Smooth muscle cell (in vitro differentiated cells): ENCODE results near the gene RNPS1. TPM values are rescaled to one million over a fixed set of nuclear protein-coding genes. Genes with fewer than 3 reads are reported as not detected.
"Not testable (repeated sequence)": the region's sequence is repeated elsewhere in the genome, so short reads cannot be mapped to it uniquely, and the experiment has no call there.

ENCODE experiments used
- DNase-seq: peaks from one replicate; lab custom pipeline; 2025; ENCODE audit not compliant: unreplicated experiment; lab: John Stamatoyannopoulos, UW
- H2AFZ ChIP-seq: fragments of 200-600 bp; sonication (generic); 2 replicates; pipeline ENCODE4 v1.6.0; 2016; ENCODE audit warnings: antibody characterized with exemption, low read depth, mild to moderate bottlenecking
- H3F3A ChIP-seq: fragments of 200-600 bp; sonication (generic); 2 replicates; pipeline ENCODE4 v1.6.0; 2017; ENCODE audit warnings: antibody characterized with exemption, low read depth
- H3K27ac ChIP-seq: fragments of 200-600 bp; sonication (generic); 2 replicates; pipeline ENCODE4 v1.5.1; 2016; ENCODE audit warnings: low read depth, mild to moderate bottlenecking
- H3K27me3 ChIP-seq: fragments of 200-600 bp; sonication (generic); 2 replicates; pipeline ENCODE4 v1.6.1; 2016; ENCODE audit warnings: low read depth, mild to moderate bottlenecking
- H3K36me3 ChIP-seq: fragments of 200-600 bp; sonication (generic); 2 replicates; pipeline ENCODE4 v1.5.1; 2016; ENCODE audit warnings: low read depth
- H3K4me1 ChIP-seq: fragments of 200-600 bp; sonication (generic); 2 replicates; pipeline ENCODE4 v1.5.1; 2016; ENCODE audit warnings: low read depth
- H3K4me2 ChIP-seq: fragments of 200-600 bp; sonication (generic); 2 replicates; pipeline ENCODE4 v1.6.0; 2016; ENCODE audit warnings: mild to moderate bottlenecking
- H3K4me3 ChIP-seq: fragments of 200-600 bp; sonication (generic); 2 replicates; pipeline ENCODE4 v1.5.1; 2016; ENCODE audit warnings: mild to moderate bottlenecking
- H3K79me2 ChIP-seq: fragments of 200-600 bp; sonication (generic); 2 replicates; pipeline ENCODE4 v1.6.0; 2016; ENCODE audit warnings: low read depth, mild to moderate bottlenecking
- H3K9ac ChIP-seq: fragments of 200-600 bp; sonication (generic); 2 replicates; pipeline ENCODE4 v1.6.0; 2016; ENCODE audit warnings: low read depth
- H3K9me3 ChIP-seq: fragments of 200-600 bp; sonication (generic); replicated peaks from 2 replicates; pipeline ENCODE4 v1.5.1; 2016; ENCODE audit warnings: low read depth
- H4K20me1 ChIP-seq: fragments of 200-600 bp; sonication (generic); 2 replicates; pipeline ENCODE4 v1.6.0; 2016; ENCODE audit warnings: low read depth
- WGBS: methylation state at CpG from one replicate; pipeline ENCODE4 v1.1.7; 2016; ENCODE audit warnings: low lambda C conversion rate; 5-methylcytosine and 5-hydroxymethylcytosine counted together
- polyA plus RNA-seq: library from polyadenylated mRNA; unstranded; fragments of >200 nt; fragmentation: Nextera tagmentation; extraction: Ambion mirVana; gene quantifications from 2 replicates; pipeline ENCODE4 v1.2.1, GENCODE V29; 2016
- total RNA-seq: library from RNA; depleted of rRNA; stranded (reverse); fragments of >200 nt; gene quantifications from 2 replicates; pipeline ENCODE4 v1.2.3, GENCODE V29; 2014
- TF ChIP-seq, protein P1 (sequence below): fragments of 200-600 bp; sonication (generic); IDR thresholded peaks from 2 replicates; pipeline ENCODE4 v1.5.1; 2017; ENCODE audit warnings: borderline replicate concordance, mild to moderate bottlenecking, antibody characterized with exemption; ENCODE audit not compliant: insufficient read depth, poor library complexity, severe bottlenecking

The RNPS1 gene
- total and polyA plus RNA-seq, 2 experiments from 2014 or later = 87.9 to 192 TPM

DNA sequence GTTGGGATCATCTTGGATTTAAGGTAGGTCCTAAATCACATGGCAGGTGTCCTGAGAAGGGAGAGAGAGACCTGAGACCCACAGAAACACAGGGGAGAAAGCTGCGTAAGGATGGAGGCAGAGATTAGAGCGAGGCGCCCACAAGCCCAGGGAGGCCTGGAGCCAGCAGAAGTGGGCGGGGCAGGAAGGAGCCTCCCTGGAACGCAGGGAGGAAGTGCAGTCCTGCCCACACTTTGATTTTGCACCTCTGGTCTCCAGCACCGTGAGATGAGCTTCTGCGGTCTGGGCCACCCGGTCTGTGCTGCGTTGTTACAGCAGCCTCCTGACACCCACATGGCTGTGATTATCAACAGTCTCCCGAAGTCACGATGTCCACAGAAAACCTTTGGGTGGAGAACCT is 25.3 kb downstream of the RNPS1 start:
- Histone ChIP-seq H3K27me3 (peaks cover 7% of the 10 kb centered on the region), H3K4me1 (peaks cover 2% of the 10 kb centered on the region), H4K20me1 (peaks cover 4% of the 10 kb centered on the region), H3K9me3 (no peaks in the 10 kb centered on the region), H3K79me2 (peaks cover 4% of the 10 kb centered on the region), H3K9ac (no peak overlapping the region), H2AFZ (no peak overlapping the region), H3K4me2 (no peak overlapping the region), H3K36me3 (no peaks in the 10 kb centered on the region), H3K27ac (no peak overlapping the region), H3F3A (peaks cover 7% of the 10 kb centered on the region), H3K4me3 (no peak overlapping the region)
- WGBS = 96% methylated on average over 11 of the region's 11 CpGs
- DNase-seq = no peak
- TF ChIP-seq, protein P1, sequence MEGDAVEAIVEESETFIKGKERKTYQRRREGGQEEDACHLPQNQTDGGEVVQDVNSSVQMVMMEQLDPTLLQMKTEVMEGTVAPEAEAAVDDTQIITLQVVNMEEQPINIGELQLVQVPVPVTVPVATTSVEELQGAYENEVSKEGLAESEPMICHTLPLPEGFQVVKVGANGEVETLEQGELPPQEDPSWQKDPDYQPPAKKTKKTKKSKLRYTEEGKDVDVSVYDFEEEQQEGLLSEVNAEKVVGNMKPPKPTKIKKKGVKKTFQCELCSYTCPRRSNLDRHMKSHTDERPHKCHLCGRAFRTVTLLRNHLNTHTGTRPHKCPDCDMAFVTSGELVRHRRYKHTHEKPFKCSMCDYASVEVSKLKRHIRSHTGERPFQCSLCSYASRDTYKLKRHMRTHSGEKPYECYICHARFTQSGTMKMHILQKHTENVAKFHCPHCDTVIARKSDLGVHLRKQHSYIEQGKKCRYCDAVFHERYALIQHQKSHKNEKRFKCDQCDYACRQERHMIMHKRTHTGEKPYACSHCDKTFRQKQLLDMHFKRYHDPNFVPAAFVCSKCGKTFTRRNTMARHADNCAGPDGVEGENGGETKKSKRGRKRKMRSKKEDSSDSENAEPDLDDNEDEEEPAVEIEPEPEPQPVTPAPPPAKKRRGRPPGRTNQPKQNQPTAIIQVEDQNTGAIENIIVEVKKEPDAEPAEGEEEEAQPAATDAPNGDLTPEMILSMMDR = no peak

DNA sequence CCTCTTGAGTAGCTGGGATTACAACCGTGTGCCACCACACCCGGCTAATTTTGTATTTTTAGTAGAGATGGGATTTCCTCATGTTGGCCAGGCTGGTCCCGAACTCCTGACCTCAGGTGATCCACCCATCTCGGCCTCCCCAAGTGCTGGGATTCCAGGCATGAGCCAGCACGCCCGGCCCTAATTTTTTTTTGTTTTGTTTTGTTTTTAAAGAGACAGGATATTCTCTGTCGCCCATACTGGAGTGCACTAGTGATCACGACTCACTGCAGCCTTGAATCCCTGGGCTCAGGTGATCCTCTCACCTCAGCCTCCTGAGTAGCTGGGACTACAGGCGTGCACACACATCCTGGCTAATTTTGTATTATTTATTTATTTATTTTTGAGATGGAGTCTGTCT is 27.6 kb downstream of the RNPS1 start:
- not testable (repeated sequence) for DNase-seq, H3K4me2 ChIP-seq, H2AFZ ChIP-seq, H3F3A ChIP-seq, H3K4me3 ChIP-seq, H3K79me2 ChIP-seq, H3K9ac ChIP-seq, H3K36me3 ChIP-seq, H3K9me3 ChIP-seq, H3K27ac ChIP-seq
- Histone ChIP-seq H3K4me1 (peaks cover 17% of the 10 kb centered on the region), H3K27me3 (peaks cover 23% of the 10 kb centered on the region), H4K20me1 (peaks cover 21% of the 10 kb centered on the region)
- WGBS = 95% methylated on average over 9 of the region's 9 CpGs

DNA sequence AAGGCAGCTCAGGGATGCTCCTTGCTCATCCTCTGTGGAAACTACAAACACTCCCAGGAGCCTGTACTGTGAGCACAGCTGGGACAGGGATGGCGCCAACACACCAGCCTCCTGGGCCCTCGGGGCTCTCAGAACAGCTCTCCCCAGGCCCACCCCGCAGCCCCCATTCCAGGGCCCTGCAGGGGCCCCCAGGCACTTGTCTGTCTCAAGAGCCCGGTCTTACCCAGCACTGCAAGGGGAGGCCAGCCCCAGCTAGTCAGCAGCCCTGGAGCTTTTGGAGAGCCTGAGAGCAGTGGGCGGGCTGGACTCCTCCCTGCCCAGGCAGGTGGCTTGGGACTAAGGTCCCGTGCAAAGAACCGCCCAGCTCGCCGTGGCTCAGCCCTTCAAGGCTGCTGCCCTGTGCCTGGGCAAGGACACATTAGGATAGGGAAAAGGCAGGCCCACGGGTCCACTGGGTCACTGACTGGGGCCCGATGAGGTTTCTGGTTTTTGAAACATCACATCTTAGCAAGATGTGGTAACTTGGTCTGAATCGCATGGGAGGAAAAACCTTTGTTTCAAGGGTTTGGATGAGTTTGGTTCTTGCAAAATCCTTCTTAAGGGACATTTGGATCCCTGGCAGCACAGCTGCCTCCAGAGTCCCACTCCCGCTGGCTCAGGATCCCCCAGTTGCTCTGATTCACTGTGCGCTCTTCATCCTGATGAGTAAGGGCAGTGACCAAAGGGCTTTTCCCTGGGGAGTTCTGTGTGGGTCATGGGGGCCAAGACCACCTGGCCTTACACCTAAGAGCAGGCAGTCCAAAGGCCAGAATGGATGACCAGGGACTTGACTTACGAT is 28.9 kb downstream of the RNPS1 start:
- Histone ChIP-seq H3K9me3 (no peaks in the 10 kb centered on the region), H3K4me1 (peaks cover 17% of the 10 kb centered on the region), H4K20me1 (peaks cover 32% of the 10 kb centered on the region), H2AFZ (no peak overlapping the region), H3K4me3 (no peak overlapping the region), H3K79me2 (no peaks in the 10 kb centered on the region), H3K27ac (no peak overlapping the region), H3K36me3 (no peaks in the 10 kb centered on the region), H3F3A (peaks cover 7% of the 10 kb centered on the region), H3K9ac (no peak overlapping the region), H3K27me3 (peaks cover 23% of the 10 kb centered on the region), H3K4me2 (no peak overlapping the region)
- TF ChIP-seq, protein P1 = no peak
- 72% methylated on average over 15 of the region's 15 CpGs for WGBS
- no peak for DNase-seq

DNA sequence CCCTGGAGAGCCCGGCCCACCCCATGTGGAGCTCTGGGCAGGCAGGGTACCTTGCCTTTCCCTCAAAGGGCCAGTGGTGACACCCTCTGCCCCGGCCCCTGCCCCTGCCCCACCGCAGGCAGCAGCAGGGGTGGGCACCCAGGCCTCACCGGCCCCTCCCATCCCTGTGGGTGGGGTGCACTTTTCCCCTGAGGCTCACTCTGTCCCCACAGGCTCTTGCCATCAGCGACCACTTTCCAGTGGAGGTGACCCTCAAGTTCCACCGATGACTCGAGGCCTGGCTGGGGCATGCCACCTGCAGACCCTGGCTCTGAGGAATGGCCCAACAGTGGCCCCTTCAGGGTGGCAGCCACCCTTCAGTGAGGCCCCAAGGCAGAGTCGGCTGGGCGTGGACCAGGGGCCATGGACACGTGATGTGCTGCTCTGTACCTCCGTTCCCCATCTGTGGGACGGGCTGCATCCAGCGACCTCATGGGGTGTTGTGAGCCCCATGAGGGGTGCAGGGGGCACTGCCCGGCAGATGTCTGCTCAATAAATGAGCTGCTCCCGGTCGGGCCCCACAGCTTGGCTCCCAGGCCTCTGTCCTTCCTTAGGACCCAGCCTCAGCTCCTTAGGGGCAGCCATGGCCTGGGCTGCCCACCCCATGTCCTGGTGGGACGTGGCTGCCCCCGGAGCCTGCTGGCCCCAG is 29.6 kb downstream of the RNPS1 start:
- H3K9me3 ChIP-seq = no peaks in the 10 kb centered on the region
- H3K79me2 ChIP-seq = no peaks in the 10 kb centered on the region
- H3K27ac ChIP-seq = no peak overlapping the region
- H2AFZ ChIP-seq = no peak overlapping the region
- no peaks in the 10 kb centered on the region for H3K36me3 ChIP-seq
- H4K20me1 ChIP-seq = peaks cover 38% of the 10 kb centered on the region
- H3K4me3 ChIP-seq = no peak overlapping the region
- H3K4me2 ChIP-seq = no peak overlapping the region
- TF ChIP-seq, protein P1 = no peak
- peaks cover 7% of the 10 kb centered on the region for H3F3A ChIP-seq
- peaks cover 17% of the 10 kb centered on the region for H3K4me1 ChIP-seq
- 71% methylated on average over 18 of the region's 18 CpGs for WGBS
- H3K27me3 ChIP-seq = peaks cover 23% of the 10 kb centered on the region
- no peak for DNase-seq
- H3K9ac ChIP-seq = no peak overlapping the region
